ENCODE measurements around the gene SCD. TPM values are rescaled to one million over a fixed set of nuclear protein-coding genes. Genes with fewer than 3 reads are reported as not detected.

Gene SCD
- total RNA-seq, 1 donor from 2014 or later, result 428 TPM

- Mint-ChIP-seq H3K4me1 (ENCODE audit: low read depth, unreplicated experiment) (peaks cover 2% of the 10 kb centered on the region), H3K27ac (ENCODE audit: unreplicated experiment) (no peak overlapping the region), H3K36me3 (ENCODE audit: low read depth, unreplicated experiment) (no peaks in the 10 kb centered on the region), H3K4me3 (ENCODE audit: unreplicated experiment) (no peak overlapping the region), H3K27me3 (ENCODE audit: low read depth, unreplicated experiment) (no peaks in the 10 kb centered on the region), H3K9me3 (ENCODE audit: unreplicated experiment) (no peaks in the 10 kb centered on the region)
- FAIRE-seq, result no peak
- no peak for DNase-seq (ENCODE audit: low read depth)
- no peak overlapping the region for H3K9ac ChIP-seq (ENCODE audit: low read length)
- no peak overlapping the region for H3K27ac ChIP-seq (ENCODE audit: low read depth, low read length)
- no peaks in the 10 kb centered on the region for H4K20me1 ChIP-seq (ENCODE audit: insufficient read depth, low read length)
- no peak for TF ChIP-seq EZH2 (IDR thresholded peaks at IDR 0.05; ENCODE audit: insufficient read depth, low read length)
- TF ChIP-seq CTCF (IDR thresholded peaks at IDR 0.05; ENCODE audit: insufficient read depth, low read depth, low read length), result no peak
- H3K4me3 ChIP-seq (ENCODE audit: insufficient read depth, low read depth, low read length), result no peak overlapping the region
- H3K4me2 ChIP-seq (ENCODE audit: low read length), result no peak overlapping the region
- no peak overlapping the region for H2AFZ ChIP-seq (ENCODE audit: low read depth, low read length)
- no peaks in the 10 kb centered on the region for H3K4me1 ChIP-seq (ENCODE audit: insufficient read depth, low read length)
- no peaks in the 10 kb centered on the region for H3K79me2 ChIP-seq (ENCODE audit: insufficient read depth, low read length)
- H3K9me3 ChIP-seq (ENCODE audit: insufficient read depth, low read depth, low read length), result no peaks in the 10 kb centered on the region
- H3K27me3 ChIP-seq (ENCODE audit: insufficient read depth, low read length), result peaks cover 3% of the 10 kb centered on the region
- H3K36me3 ChIP-seq (ENCODE audit: insufficient read depth, low read length), result no peaks in the 10 kb centered on the region
Measured at GRCh38 chr10:100395626-100396025, 48.6 kb downstream of the SCD start.

DNA sequence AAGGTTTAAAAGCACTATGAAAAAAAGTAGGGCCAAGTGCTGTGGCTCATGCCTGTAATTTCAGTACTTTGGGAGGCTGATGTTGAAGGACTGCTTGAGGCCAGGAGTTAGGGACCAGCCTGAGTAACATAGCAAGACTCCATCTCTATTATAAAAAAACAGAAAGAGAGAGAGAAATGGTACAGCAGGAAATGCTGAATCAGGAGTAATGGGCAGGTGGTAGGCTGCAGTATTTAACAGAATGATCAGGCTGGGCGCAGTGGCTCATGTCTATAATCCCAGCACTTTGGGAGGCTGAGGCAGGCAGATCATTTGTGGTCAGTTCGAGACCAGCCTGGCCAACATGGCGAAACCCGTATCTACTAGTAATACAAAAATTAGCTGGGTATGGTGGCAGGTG is 49.6 kb downstream of the SCD start:
- peaks cover 3% of the 10 kb centered on the region for H3K27me3 ChIP-seq (ENCODE audit: insufficient read depth, low read length)

More for the DNA sequence above, 49.6 kb downstream of the SCD start:
- Histone ChIP-seq H3K9me3 (ENCODE audit: insufficient read depth, low read depth, low read length) (no peaks in the 10 kb centered on the region), H2AFZ (ENCODE audit: low read depth, low read length) (no peak overlapping the region), H3K9ac (ENCODE audit: low read length) (no peak overlapping the region), H3K27ac (ENCODE audit: low read depth, low read length) (no peak overlapping the region), H3K4me3 (ENCODE audit: insufficient read depth, low read depth, low read length) (no peak overlapping the region), H4K20me1 (ENCODE audit: insufficient read depth, low read length) (no peaks in the 10 kb centered on the region), H3K4me1 (ENCODE audit: insufficient read depth, low read length) (no peaks in the 10 kb centered on the region), H3K79me2 (ENCODE audit: insufficient read depth, low read length) (no peaks in the 10 kb centered on the region), H3K4me2 (ENCODE audit: low read length) (no peak overlapping the region), H3K36me3 (ENCODE audit: insufficient read depth, low read length) (no peaks in the 10 kb centered on the region)
- H3K36me3 Mint-ChIP-seq (ENCODE audit: low read depth, unreplicated experiment), result no peaks in the 10 kb centered on the region
- H3K9me3 Mint-ChIP-seq (ENCODE audit: unreplicated experiment), result no peaks in the 10 kb centered on the region
- no peak for DNase-seq (ENCODE audit: low read depth)
- H3K4me3 Mint-ChIP-seq (ENCODE audit: unreplicated experiment), result no peak overlapping the region
- FAIRE-seq, result no peak
- no peak for TF ChIP-seq CTCF (IDR thresholded peaks at IDR 0.05; ENCODE audit: insufficient read depth, low read depth, low read length)
- TF ChIP-seq EZH2 (IDR thresholded peaks at IDR 0.05; ENCODE audit: insufficient read depth, low read length), result no peak
- no peak overlapping the region for H3K27ac Mint-ChIP-seq (ENCODE audit: unreplicated experiment)
- no peaks in the 10 kb centered on the region for H3K27me3 Mint-ChIP-seq (ENCODE audit: low read depth, unreplicated experiment)
- no peaks in the 10 kb centered on the region for H3K4me1 Mint-ChIP-seq (ENCODE audit: low read depth, unreplicated experiment)
